Suprapubic skin (tissue), 4 donors: ENCODE measurements around the gene PRKCQ. TPM values are rescaled to one million over a fixed set of nuclear protein-coding genes. Genes with fewer than 3 reads are reported as not detected.

Experiments
- DNase-seq, 2 donors: peaks; one replicate each; pipeline ENCODE4 v3.0.0-alpha.2; 2019; ENCODE audit warnings: low spot score in 2 of 2
- H3K27ac ChIP-seq: fragments of 200-600 bp; sonication (generic); one replicate; pipeline ENCODE4 v1.5.1; 2019
- H3K27me3 ChIP-seq: fragments of 200-600 bp; sonication (generic); one replicate; pipeline ENCODE4 v1.5.1; 2019
- H3K36me3 ChIP-seq: fragments of 200-600 bp; sonication (generic); one replicate; pipeline ENCODE4 v1.5.1; 2019
- H3K4me1 ChIP-seq: fragments of 200-600 bp; sonication (generic); one replicate; pipeline ENCODE4 v1.5.1; 2019
- H3K4me3 ChIP-seq: fragments of 200-600 bp; sonication (generic); one replicate; pipeline ENCODE4 v1.5.1; 2019; ENCODE audit warnings: mild to moderate bottlenecking
- H3K9me3 ChIP-seq: fragments of 200-600 bp; sonication (generic); one replicate; pipeline ENCODE4 v1.5.1; 2019
- EP300 ChIP-seq: sonication (generic); formaldehyde crosslinking; IDR thresholded peaks from one replicate; pipeline ENCODE4 v1.6.1; 2017; ENCODE audit warnings: antibody characterized with exemption
- POLR2A ChIP-seq, 2 donors: fragments of 450-650 bp; IDR thresholded peaks; one replicate each; pipeline ENCODE4 v1.6.1; 2017; ENCODE audit warnings: antibody characterized with exemption in 2 of 2, mild to moderate bottlenecking in 2 of 2, moderate library complexity in 2 of 2
- POLR2AphosphoS5 ChIP-seq, 3 donors: sonication (generic); formaldehyde crosslinking; IDR thresholded peaks; one replicate each; pipeline ENCODE4 v1.6.1; 2017; ENCODE audit warnings: antibody characterized with exemption in 3 of 3
- WGBS: methylation state at CpG from one replicate; pipeline ENCODE4 v1.1.5; 2018; 5-methylcytosine and 5-hydroxymethylcytosine counted together
- total RNA-seq, 4 donors: library from RNA; depleted of rRNA; stranded (reverse); fragments of >200 nt; gene quantifications; one replicate each; pipeline ENCODE4 v1.1.0, GENCODE V29; 2016
- TF ChIP-seq, protein P1 (sequence below), 2 donors: fragments of 200-600 bp in 1 of 2; fragments of 450-650 bp in 1 of 2; sonication (generic) in 1 of 2; IDR thresholded peaks; one replicate each; pipeline ENCODE4 v1.5.1; 2016 to 2019; ENCODE audit warnings: antibody characterized with exemption in 2 of 2, mild to moderate bottlenecking in 1 of 2, moderate library complexity in 1 of 2

Gene PRKCQ
- total RNA-seq, 4 donors from 2014 or later = 0.51 to 1.0 TPM; not detected in 2

DNA sequence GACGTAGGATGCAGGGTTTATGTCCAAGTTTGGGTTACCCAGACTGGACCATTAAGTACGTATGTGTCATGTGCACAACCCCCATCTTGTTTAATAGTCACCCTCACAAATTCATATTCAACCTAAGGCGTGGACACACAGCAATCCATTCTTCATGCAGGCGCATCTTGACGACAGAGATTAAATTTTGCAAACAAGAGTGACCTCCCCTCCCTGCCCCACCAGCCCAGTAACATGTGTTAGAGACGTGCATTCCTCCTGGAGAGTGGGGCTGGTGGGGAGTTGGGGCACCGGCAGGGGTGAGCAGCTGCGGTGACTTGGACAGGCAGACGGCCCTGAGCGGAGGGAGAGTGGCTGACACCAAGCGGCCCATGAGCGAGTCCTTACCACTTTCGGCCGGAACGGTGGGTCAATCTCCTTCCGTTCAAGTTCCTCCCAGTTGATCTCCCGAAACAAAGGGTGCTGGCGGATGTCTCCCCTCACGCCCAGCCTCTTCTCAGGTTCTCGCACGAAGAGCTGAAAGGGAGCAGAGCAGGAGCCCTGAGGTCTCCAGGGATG lies 149.6 kb downstream of the PRKCQ start:
- 86% methylated on average over 21 of the region's 21 CpGs for WGBS
- TF ChIP-seq POLR2AphosphoS5 (IDR thresholded peaks at IDR 0.05) = no peak
- no peak for TF ChIP-seq POLR2A (IDR thresholded peaks at IDR 0.05)
- TF ChIP-seq, protein P1, sequence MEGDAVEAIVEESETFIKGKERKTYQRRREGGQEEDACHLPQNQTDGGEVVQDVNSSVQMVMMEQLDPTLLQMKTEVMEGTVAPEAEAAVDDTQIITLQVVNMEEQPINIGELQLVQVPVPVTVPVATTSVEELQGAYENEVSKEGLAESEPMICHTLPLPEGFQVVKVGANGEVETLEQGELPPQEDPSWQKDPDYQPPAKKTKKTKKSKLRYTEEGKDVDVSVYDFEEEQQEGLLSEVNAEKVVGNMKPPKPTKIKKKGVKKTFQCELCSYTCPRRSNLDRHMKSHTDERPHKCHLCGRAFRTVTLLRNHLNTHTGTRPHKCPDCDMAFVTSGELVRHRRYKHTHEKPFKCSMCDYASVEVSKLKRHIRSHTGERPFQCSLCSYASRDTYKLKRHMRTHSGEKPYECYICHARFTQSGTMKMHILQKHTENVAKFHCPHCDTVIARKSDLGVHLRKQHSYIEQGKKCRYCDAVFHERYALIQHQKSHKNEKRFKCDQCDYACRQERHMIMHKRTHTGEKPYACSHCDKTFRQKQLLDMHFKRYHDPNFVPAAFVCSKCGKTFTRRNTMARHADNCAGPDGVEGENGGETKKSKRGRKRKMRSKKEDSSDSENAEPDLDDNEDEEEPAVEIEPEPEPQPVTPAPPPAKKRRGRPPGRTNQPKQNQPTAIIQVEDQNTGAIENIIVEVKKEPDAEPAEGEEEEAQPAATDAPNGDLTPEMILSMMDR (IDR thresholded peaks at IDR 0.05) = no peak
- TF ChIP-seq EP300 = no peak

DNA sequence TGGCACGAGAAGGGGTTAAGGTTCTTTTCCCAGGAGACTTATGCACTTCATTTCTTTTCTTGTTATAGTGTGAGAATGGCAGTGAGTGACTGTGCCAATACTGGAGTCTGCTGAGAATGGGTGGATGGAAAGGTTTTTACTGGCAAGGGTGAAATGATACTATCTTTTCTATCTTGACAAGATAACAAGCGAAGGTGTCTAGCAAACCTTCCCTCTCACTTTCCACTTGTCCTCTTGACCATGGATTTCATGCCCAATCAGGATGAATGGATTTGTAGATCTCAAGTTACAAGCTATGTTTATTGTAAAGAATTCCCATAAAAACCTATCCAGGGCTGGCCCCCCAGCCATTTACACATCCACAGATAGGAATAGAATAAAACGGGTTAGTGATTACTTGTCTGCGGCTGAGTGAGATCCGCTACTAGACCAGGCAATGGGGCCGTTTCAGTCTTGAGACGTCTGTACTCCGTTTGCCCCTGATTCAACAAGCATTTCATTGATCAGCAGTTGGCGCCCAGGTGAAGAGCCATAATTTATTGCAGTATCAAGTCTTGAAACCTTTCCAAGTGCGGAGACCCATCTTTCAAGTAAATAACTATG lies 152.6 kb downstream of the PRKCQ start:
- TF ChIP-seq, protein P1 (IDR thresholded peaks at IDR 0.05) = no peak
- TF ChIP-seq EP300 (no peak), POLR2A (IDR thresholded peaks at IDR 0.05) (no peak), POLR2AphosphoS5 (IDR thresholded peaks at IDR 0.05) (no peak)
- H3K9me3 ChIP-seq = no peaks in the 10 kb centered on the region
- no peaks in the 10 kb centered on the region for H3K36me3 ChIP-seq
- no peak overlapping the region for H3K4me3 ChIP-seq
- no peak for DNase-seq
- WGBS = 81% methylated on average over 10 of the region's 10 CpGs
- no peaks in the 10 kb centered on the region for H3K4me1 ChIP-seq
- no peaks in the 10 kb centered on the region for H3K27me3 ChIP-seq
- no peak overlapping the region for H3K27ac ChIP-seq

More for the DNA sequence above, 149.6 kb downstream of the PRKCQ start:
- no peak overlapping the region for H3K4me3 ChIP-seq
- no peaks in the 10 kb centered on the region for H3K27me3 ChIP-seq
- no peaks in the 10 kb centered on the region for H3K9me3 ChIP-seq
- no peak overlapping the region for H3K27ac ChIP-seq
- DNase-seq = no peak
- H3K4me1 ChIP-seq = no peaks in the 10 kb centered on the region
- H3K36me3 ChIP-seq = no peaks in the 10 kb centered on the region

DNA sequence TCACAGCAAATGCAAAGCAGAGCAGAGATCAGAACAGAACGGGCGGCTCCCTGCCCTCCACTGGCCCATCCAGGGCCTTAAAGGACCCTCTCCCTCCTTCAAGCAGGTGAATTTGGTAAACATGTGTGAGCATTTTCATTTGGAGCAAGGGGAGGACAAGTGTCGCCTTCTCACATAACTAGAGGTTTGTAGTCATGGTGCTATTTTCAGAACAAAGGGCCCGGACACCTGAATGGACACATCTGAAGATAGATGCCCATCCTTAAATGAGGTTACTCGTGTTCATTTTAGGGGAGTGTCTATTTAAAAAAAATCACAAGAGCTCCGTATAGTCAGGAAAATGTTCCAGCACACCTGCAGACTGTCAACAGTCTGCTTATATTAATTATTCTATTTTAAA lies 153.8 kb downstream of the PRKCQ start:
- 93% methylated on average over 6 of the region's 6 CpGs for WGBS
- TF ChIP-seq, protein P1 (IDR thresholded peaks at IDR 0.05) = no peak
- TF ChIP-seq POLR2AphosphoS5 (IDR thresholded peaks at IDR 0.05) = no peak
- no peak for TF ChIP-seq EP300
- no peak for TF ChIP-seq POLR2A (IDR thresholded peaks at IDR 0.05)
- Histone ChIP-seq H3K4me3 (no peak overlapping the region), H3K4me1 (no peaks in the 10 kb centered on the region), H3K27me3 (no peaks in the 10 kb centered on the region), H3K9me3 (no peaks in the 10 kb centered on the region), H3K36me3 (no peaks in the 10 kb centered on the region), H3K27ac (no peak overlapping the region)
- no peak for DNase-seq

DNA sequence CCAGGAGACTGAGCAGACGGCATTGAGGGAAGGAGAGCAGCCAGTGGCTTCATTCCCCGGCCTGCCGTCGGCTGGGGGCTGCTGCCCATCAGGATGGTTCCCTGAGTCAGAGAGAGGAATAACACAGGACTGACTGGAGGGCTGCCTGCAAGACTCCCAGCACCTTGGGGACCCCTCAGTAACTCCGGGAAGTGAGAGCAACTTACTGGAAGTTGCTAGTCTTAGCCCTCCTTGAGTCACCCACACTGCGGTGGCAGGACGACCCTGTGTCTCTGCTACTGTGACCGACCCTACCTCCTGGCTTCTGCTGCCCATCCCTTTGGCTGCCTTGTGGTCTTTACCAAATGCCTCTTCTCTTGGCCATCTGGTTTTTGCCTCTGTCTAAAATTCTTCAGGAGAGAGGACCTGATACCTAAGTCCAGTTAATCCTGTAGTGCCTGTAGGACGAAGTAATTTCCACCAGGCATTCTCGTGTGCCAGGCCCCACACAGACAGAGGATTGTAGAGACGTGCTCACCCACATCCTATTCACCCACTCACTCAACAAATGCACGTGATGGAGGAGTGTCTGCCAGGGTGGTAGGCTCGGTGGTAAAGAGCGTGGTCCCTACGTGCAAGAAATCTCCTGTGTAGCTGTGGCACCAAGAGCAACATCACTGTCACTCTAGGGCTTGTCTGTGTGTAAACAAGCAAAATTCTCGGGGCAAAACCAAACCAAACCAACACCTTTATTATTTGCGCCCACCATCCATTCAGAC lies 156.5 kb downstream of the PRKCQ start:
- DNase-seq = no peak
- H3K27me3 ChIP-seq = no peaks in the 10 kb centered on the region
- H3K36me3 ChIP-seq = no peaks in the 10 kb centered on the region
- H3K4me3 ChIP-seq = no peak overlapping the region
- H3K27ac ChIP-seq = no peak overlapping the region
- H3K9me3 ChIP-seq = no peaks in the 10 kb centered on the region
- 87% methylated on average over 16 of the region's 17 CpGs for WGBS
- TF ChIP-seq, protein P1 (IDR thresholded peaks at IDR 0.05) = no peak
- no peak for TF ChIP-seq POLR2A (IDR thresholded peaks at IDR 0.05)
- no peaks in the 10 kb centered on the region for H3K4me1 ChIP-seq

DNA sequence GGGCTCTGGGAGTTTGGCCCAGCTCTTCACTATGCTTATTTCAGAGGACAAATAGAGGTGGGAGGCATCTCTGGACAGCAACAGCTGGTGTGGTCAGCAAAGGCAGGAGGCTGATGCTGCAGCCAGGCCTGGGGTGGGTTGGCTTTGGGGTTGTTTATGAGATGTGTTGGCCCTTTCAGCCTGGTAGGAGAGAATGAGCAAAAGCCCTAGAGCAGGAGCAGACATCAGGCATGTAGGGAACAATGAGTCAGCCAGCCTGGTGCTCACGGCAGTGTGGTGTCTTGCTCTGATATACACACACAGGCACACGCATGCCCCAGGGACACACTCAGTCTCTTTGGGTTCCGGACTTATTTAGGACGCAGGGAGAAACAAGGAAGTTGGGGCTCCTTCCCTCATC lies 157.1 kb downstream of the PRKCQ start:
- TF ChIP-seq EP300 (no peak), POLR2A (IDR thresholded peaks at IDR 0.05) (no peak), POLR2AphosphoS5 (IDR thresholded peaks at IDR 0.05) (no peak)
- TF ChIP-seq, protein P1 (IDR thresholded peaks at IDR 0.05) = no peak
- no peaks in the 10 kb centered on the region for H3K36me3 ChIP-seq
- no peak overlapping the region for H3K27ac ChIP-seq
- H3K4me1 ChIP-seq = no peaks in the 10 kb centered on the region
- no peaks in the 10 kb centered on the region for H3K9me3 ChIP-seq
- no peaks in the 10 kb centered on the region for H3K27me3 ChIP-seq
- WGBS = 61% methylated on average over 4 of the region's 4 CpGs
- no peak for DNase-seq
- no peak overlapping the region for H3K4me3 ChIP-seq
